ENCODE results near the gene PARS2. TPM values are rescaled to one million over a fixed set of nuclear protein-coding genes. Genes with fewer than 3 reads are reported as not detected.
A peak's percentile ranks its signal among the peaks of the same experiment; 100 is the strongest.

PARS2 gene
- total RNA-seq, 1 donor from 2014 or later: 5.4 TPM

DNA sequence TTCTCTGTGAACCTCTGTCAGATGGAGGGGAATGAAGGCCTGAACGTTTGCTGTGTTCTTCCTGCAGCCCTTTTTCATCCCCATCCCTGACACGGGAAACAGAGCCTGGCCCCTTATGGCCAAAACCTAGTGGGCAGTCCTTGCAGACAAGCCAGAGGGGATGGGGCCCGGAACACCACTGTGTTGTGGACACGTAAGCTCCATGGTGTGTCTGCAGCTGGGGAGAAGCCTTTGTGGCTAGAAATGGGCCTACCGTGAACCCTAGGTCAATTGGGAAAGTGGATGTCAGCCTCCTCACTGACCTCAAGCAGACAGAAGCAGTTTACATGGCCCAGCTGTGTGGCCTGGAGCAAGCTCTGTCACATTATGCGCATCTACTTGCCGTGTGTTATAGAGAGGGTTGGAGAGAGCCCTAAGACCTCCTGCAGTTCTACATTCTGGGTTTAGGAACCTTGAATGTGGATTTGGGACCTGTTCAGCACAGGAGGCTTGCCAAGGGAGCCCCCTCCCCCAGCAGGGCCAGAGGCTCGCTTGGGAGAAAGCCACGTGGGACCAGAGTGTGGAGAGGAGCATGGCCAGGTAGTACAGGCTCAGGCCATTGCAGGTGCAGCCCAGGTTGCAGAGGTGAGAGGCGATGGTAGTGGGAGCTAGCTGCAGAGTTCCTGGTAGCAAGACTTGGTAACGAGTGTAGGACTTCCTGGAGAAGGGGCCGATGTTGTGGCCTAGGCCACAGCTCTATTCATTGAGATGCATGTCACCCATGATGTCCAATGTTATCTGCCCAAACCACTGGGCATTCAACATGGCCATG is 20.7 kb downstream of the PARS2 start:
- H3K27ac ChIP-seq (ENCODE audit: low read depth, low read length): no peak overlapping the region
- H3K9ac ChIP-seq (ENCODE audit: low read length): no peak overlapping the region
- Mint-ChIP-seq H3K27me3 (ENCODE audit: low read depth, unreplicated experiment) (peaks cover 8% of the 10 kb centered on the region), H3K4me3 (ENCODE audit: unreplicated experiment) (no peak overlapping the region), H3K4me1 (ENCODE audit: low read depth, unreplicated experiment) (peaks cover 3% of the 10 kb centered on the region), H3K36me3 (ENCODE audit: low read depth, unreplicated experiment) (peaks cover 8% of the 10 kb centered on the region), H3K27ac (ENCODE audit: unreplicated experiment) (no peak overlapping the region), H3K9me3 (ENCODE audit: unreplicated experiment) (no peaks in the 10 kb centered on the region)
- H3K4me3 ChIP-seq (ENCODE audit: insufficient read depth, low read depth, low read length): no peak overlapping the region
- no peak for FAIRE-seq
- no peaks in the 10 kb centered on the region for H3K4me1 ChIP-seq (ENCODE audit: insufficient read depth, low read length)
- no peaks in the 10 kb centered on the region for H3K27me3 ChIP-seq (ENCODE audit: insufficient read depth, low read length)
- H3K36me3 ChIP-seq (ENCODE audit: insufficient read depth, low read length): peaks cover 31% of the 10 kb centered on the region
- TF ChIP-seq CTCF (IDR thresholded peaks at IDR 0.05; ENCODE audit: insufficient read depth, low read depth, low read length): no peak
- no peak for TF ChIP-seq EZH2 (IDR thresholded peaks at IDR 0.05; ENCODE audit: insufficient read depth, low read length)
- DNase-seq (ENCODE audit: low read depth): no peak
- no peak overlapping the region for H3K4me2 ChIP-seq (ENCODE audit: low read length)
- H3K9me3 ChIP-seq (ENCODE audit: insufficient read depth, low read depth, low read length): no peaks in the 10 kb centered on the region
- peaks cover 11% of the 10 kb centered on the region for H4K20me1 ChIP-seq (ENCODE audit: insufficient read depth, low read length)
- no peaks in the 10 kb centered on the region for H3K79me2 ChIP-seq (ENCODE audit: insufficient read depth, low read length)
- H2AFZ ChIP-seq (ENCODE audit: low read depth, low read length): no peak overlapping the region

DNA sequence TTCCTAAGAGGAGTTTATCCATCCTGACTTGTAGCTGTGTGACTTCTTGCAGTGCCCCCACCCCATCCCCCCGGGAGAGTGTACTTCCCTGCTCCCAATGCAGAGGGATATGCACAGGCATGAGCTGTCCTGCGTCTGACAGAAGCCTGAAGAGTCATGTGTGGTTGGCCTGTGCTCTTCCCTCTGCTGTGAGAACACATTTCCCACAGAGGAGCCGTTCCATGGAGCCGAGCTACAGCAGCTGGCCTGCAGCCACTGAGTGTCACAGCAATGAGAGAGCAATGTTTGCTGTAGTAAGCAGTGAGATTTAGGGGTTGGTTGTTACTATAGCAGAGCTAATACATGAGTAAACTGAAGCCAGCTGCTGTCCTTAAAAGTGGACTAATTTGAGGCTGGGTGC is 22.0 kb downstream of the PARS2 start:
- no peak for DNase-seq (ENCODE audit: low read depth)
- peaks cover 3% of the 10 kb centered on the region for H3K4me1 Mint-ChIP-seq (ENCODE audit: low read depth, unreplicated experiment)
- no peak for FAIRE-seq
- no peaks in the 10 kb centered on the region for H3K79me2 ChIP-seq (ENCODE audit: insufficient read depth, low read length)
- no peaks in the 10 kb centered on the region for H3K9me3 Mint-ChIP-seq (ENCODE audit: unreplicated experiment)
- H3K4me3 ChIP-seq (ENCODE audit: insufficient read depth, low read depth, low read length): no peak overlapping the region
- H4K20me1 ChIP-seq (ENCODE audit: insufficient read depth, low read length): peaks cover 11% of the 10 kb centered on the region
- peak overlapping the region; percentile 45 for H3K4me3 Mint-ChIP-seq (ENCODE audit: unreplicated experiment)
- no peak overlapping the region for H3K27ac ChIP-seq (ENCODE audit: low read depth, low read length)
- no peaks in the 10 kb centered on the region for H3K4me1 ChIP-seq (ENCODE audit: insufficient read depth, low read length)
- H3K4me2 ChIP-seq (ENCODE audit: low read length): no peak overlapping the region
- H3K36me3 Mint-ChIP-seq (ENCODE audit: low read depth, unreplicated experiment): peaks cover 9% of the 10 kb centered on the region
- no peak overlapping the region for H2AFZ ChIP-seq (ENCODE audit: low read depth, low read length)
- H3K9ac ChIP-seq (ENCODE audit: low read length): no peak overlapping the region
- no peaks in the 10 kb centered on the region for H3K27me3 ChIP-seq (ENCODE audit: insufficient read depth, low read length)
- TF ChIP-seq EZH2 (IDR thresholded peaks at IDR 0.05; ENCODE audit: insufficient read depth, low read length) (no peak), CTCF (IDR thresholded peaks at IDR 0.05; ENCODE audit: insufficient read depth, low read depth, low read length) (no peak)
- peaks cover 3% of the 10 kb centered on the region for H3K27me3 Mint-ChIP-seq (ENCODE audit: low read depth, unreplicated experiment)
- peaks cover 33% of the 10 kb centered on the region for H3K36me3 ChIP-seq (ENCODE audit: insufficient read depth, low read length)
- peak overlapping the region; percentile 47 for H3K27ac Mint-ChIP-seq (ENCODE audit: unreplicated experiment)
- no peaks in the 10 kb centered on the region for H3K9me3 ChIP-seq (ENCODE audit: insufficient read depth, low read depth, low read length)

DNA sequence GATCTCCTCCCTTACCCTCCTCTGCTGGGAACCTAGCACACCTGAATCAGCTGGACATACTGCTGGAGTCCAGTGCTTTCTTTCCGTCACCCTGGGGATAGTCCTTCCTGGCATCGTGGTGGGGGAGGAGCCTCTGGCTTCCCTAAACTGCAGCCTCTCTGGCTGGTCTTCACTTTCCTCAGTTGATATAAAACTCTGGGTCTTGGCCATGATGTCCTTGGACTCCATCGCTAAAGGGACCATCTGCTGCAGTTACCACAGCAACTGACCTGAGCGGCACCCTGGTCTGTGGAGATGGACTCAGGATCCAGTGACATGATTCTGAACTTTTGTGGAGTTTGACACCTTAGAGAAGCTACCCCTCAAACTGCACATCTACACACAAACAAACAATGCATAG is 22.8 kb downstream of the PARS2 start:
- Mint-ChIP-seq H3K4me1 (ENCODE audit: low read depth, unreplicated experiment) (peaks cover 3% of the 10 kb centered on the region), H3K27me3 (ENCODE audit: low read depth, unreplicated experiment) (no peaks in the 10 kb centered on the region), H3K36me3 (ENCODE audit: low read depth, unreplicated experiment) (peaks cover 14% of the 10 kb centered on the region), H3K27ac (ENCODE audit: unreplicated experiment) (no peak overlapping the region), H3K4me3 (ENCODE audit: unreplicated experiment) (no peak overlapping the region), H3K9me3 (ENCODE audit: unreplicated experiment) (no peaks in the 10 kb centered on the region)
- H3K4me3 ChIP-seq (ENCODE audit: insufficient read depth, low read depth, low read length): no peak overlapping the region
- H3K27me3 ChIP-seq (ENCODE audit: insufficient read depth, low read length): no peaks in the 10 kb centered on the region
- no peak for TF ChIP-seq CTCF (IDR thresholded peaks at IDR 0.05; ENCODE audit: insufficient read depth, low read depth, low read length)
- TF ChIP-seq EZH2 (IDR thresholded peaks at IDR 0.05; ENCODE audit: insufficient read depth, low read length): no peak
- no peak overlapping the region for H2AFZ ChIP-seq (ENCODE audit: low read depth, low read length)
- DNase-seq (ENCODE audit: low read depth) (no peak), FAIRE-seq (no peak)
- H3K4me2 ChIP-seq (ENCODE audit: low read length): no peak overlapping the region
- H3K9ac ChIP-seq (ENCODE audit: low read length): no peak overlapping the region
- no peaks in the 10 kb centered on the region for H3K79me2 ChIP-seq (ENCODE audit: insufficient read depth, low read length)
- H4K20me1 ChIP-seq (ENCODE audit: insufficient read depth, low read length): peaks cover 17% of the 10 kb centered on the region
- peaks cover 40% of the 10 kb centered on the region for H3K36me3 ChIP-seq (ENCODE audit: insufficient read depth, low read length)
- H3K9me3 ChIP-seq (ENCODE audit: insufficient read depth, low read depth, low read length): no peaks in the 10 kb centered on the region
- H3K27ac ChIP-seq (ENCODE audit: low read depth, low read length): no peak overlapping the region
- no peaks in the 10 kb centered on the region for H3K4me1 ChIP-seq (ENCODE audit: insufficient read depth, low read length)

All from astrocyte (in vitro differentiated cells and primary cell).